Neuronal stem cell (in vitro differentiated cells): ENCODE results near the gene BTRC.

ENCODE experiments used
- DNase-seq: peaks from one replicate; pipeline ENCODE4 v3.0.0-alpha.2; 2013; ENCODE audit warnings: low spot score
- H2AFZ ChIP-seq: one replicate; pipeline ENCODE4 v1.6.1; 2013; ENCODE audit warnings: mild to moderate bottlenecking, low read length, inconsistent platforms
- H2AK5ac ChIP-seq: 2 replicates; pipeline ENCODE4 v1.6.1; 2013; ENCODE audit warnings: low read depth, mild to moderate bottlenecking, inconsistent platforms, low read length, moderate library complexity, mixed read lengths
- H2BK120ac ChIP-seq: 2 replicates; pipeline ENCODE4 v1.6.1; 2013; ENCODE audit warnings: low read depth, mild to moderate bottlenecking, inconsistent platforms, low read length, moderate library complexity, mixed read lengths
- H2BK12ac ChIP-seq: one replicate; pipeline ENCODE4 v1.6.1; 2013; ENCODE audit warnings: low read length, inconsistent platforms
- H2BK15ac ChIP-seq: 2 replicates; pipeline ENCODE4 v1.6.1; 2013; ENCODE audit warnings: mild to moderate bottlenecking, low read length, inconsistent platforms, mixed read lengths
- H2BK5ac ChIP-seq: one replicate; pipeline ENCODE4 v1.6.1; 2013; ENCODE audit warnings: inconsistent platforms, mild to moderate bottlenecking, low read length, moderate library complexity
- H3K14ac ChIP-seq: one replicate; pipeline ENCODE4 v1.6.1; 2013; ENCODE audit warnings: low read length, inconsistent platforms
- H3K18ac ChIP-seq: 2 replicates; pipeline ENCODE4 v1.6.1; 2013; ENCODE audit warnings: low read length, inconsistent platforms
- H3K23ac ChIP-seq: 2 replicates; pipeline ENCODE4 v1.6.1; 2013; ENCODE audit warnings: low read depth, mild to moderate bottlenecking, mixed read lengths, low read length, inconsistent platforms; ENCODE audit not compliant: poor library complexity
- H3K27ac ChIP-seq: replicated peaks from 3 replicates; pipeline ENCODE4 v1.5.1; 2013; ENCODE audit warnings: low read length, inconsistent platforms
- H3K27me3 ChIP-seq, 3 experiments: 2 replicates each; pipeline ENCODE4 v1.6.1; 2013; ENCODE audit warnings: low read length in 3 of 3, mild to moderate bottlenecking in 2 of 3, inconsistent platforms in 1 of 3, low read depth in 1 of 3, mixed read lengths in 1 of 3, moderate library complexity in 1 of 3; ENCODE audit not compliant: control insufficient read depth in 3 of 3, insufficient read depth in 3 of 3
- H3K36me3 ChIP-seq, 2 donors: replicated peaks in 1 of 2; 2 replicates each; pipeline ENCODE4 v1.6.1; 2013; ENCODE audit warnings: low read length in 2 of 2; ENCODE audit not compliant: control insufficient read depth in 2 of 2, insufficient read depth in 2 of 2
- H3K4ac ChIP-seq: 2 replicates; pipeline ENCODE4 v1.6.1; 2013; ENCODE audit warnings: inconsistent platforms, mild to moderate bottlenecking, low read length, moderate library complexity
- H3K4me1 ChIP-seq, 2 donors: 1 replicate in 1 of 2; 2 replicates in 1 of 2; pipeline ENCODE4 v1.6.1; 2013; ENCODE audit warnings: low read length in 2 of 2, low read depth in 1 of 2; ENCODE audit not compliant: control insufficient read depth in 2 of 2, insufficient read depth in 1 of 2
- H3K4me2 ChIP-seq: one replicate; pipeline ENCODE4 v1.6.1; 2013; ENCODE audit warnings: mild to moderate bottlenecking, low read length, inconsistent platforms; ENCODE audit not compliant: insufficient read depth, poor library complexity, severe bottlenecking
- H3K4me3 ChIP-seq, 2 donors: 2 replicates each; pipeline ENCODE4 v1.5.1; 2013; ENCODE audit warnings: low read length in 2 of 2, mild to moderate bottlenecking in 2 of 2, inconsistent platforms in 1 of 2, moderate library complexity in 1 of 2
- H3K79me1 ChIP-seq: one replicate; pipeline ENCODE4 v1.6.1; 2013; ENCODE audit warnings: low read depth, mild to moderate bottlenecking, inconsistent platforms, low read length, moderate library complexity
- H3K9ac ChIP-seq: one replicate; pipeline ENCODE4 v1.6.1; 2013; ENCODE audit warnings: mild to moderate bottlenecking, low read depth, low read length, inconsistent platforms; ENCODE audit not compliant: poor library complexity
- H3K9me3 ChIP-seq, 2 donors: replicated peaks in 1 of 2; 2 replicates each; pipeline versions ENCODE3 to v1.6.1; 2013; ENCODE audit warnings: low read length in 2 of 2, mild to moderate bottlenecking in 2 of 2, inconsistent platforms in 1 of 2, low read depth in 1 of 2, mixed read lengths in 1 of 2, moderate library complexity in 1 of 2; ENCODE audit not compliant: control insufficient read depth in 2 of 2, insufficient read depth in 1 of 2
- H4K8ac ChIP-seq: one replicate; pipeline ENCODE4 v1.6.1; 2013; ENCODE audit warnings: low read depth, mild to moderate bottlenecking, inconsistent platforms, low read length, moderate library complexity
- H4K91ac ChIP-seq: one replicate; pipeline ENCODE4 v1.6.1; 2013; ENCODE audit warnings: low read length, low read depth, mild to moderate bottlenecking, inconsistent platforms; ENCODE audit not compliant: poor library complexity
- WGBS, 2 donors: extraction: QIAGEN DNeasy Blood & Tissue Kit; methylation state at CpG; one replicate each; pipeline ENCODE4 v1.1.7; 2013; ENCODE audit warnings: missing lambda C conversion rate in 2 of 2, mixed read lengths in 1 of 2; ENCODE audit not compliant: insufficient read length in 2 of 2, insufficient replicate concordance in 1 of 2; ENCODE audit errors: extremely low coverage in 2 of 2; 5-methylcytosine and 5-hydroxymethylcytosine counted together

BTRC gene

DNA sequence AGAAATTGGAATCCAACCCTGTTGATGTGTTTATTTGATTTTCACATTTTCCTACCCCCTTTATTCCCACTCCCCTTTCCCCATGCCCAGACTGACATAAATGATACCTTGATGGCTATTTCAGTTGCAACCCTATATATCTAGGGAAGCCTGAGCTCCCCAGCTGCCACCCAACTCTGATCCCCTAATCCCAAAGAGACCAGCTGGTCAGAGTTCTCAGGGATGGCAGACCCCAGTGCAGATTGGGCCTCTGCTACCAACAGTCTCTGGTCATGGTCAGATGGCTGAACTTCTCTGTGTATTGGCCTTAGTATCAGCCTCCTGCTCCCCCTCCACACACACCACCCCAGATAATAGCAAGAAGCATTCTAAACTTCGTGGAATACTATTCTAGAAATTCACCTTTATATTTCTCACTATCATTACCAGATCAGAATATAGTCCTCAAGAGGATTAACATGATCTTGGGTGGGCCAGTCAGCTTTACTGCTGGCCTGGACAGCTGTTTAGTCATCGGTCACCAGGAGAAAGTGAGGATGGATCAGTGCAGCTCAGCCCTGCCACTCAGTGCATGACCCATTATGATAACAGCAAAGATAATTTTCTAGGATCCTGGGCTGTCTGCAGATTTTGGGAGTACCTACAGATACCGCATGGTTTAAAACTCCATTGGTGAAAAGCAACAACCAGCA lies 24.5 kb upstream of the BTRC start:
- Histone ChIP-seq H3K36me3 (no peaks in the 10 kb centered on the region), H3K9ac (no peak overlapping the region), H3K23ac (no peak overlapping the region), H3K4ac (no peak overlapping the region), H3K18ac (no peak overlapping the region), H4K8ac (no peak overlapping the region), H3K4me1 (no peaks in the 10 kb centered on the region), H3K27me3 (peaks cover 0 to 44% (median 0%) of the 10 kb centered on the region in 3 experiments), H3K4me3 (no peak overlapping the region), H2BK12ac (no peak overlapping the region), H2BK15ac (no peak overlapping the region), H2BK120ac (no peak overlapping the region), H3K14ac (no peak overlapping the region), H4K91ac (no peak overlapping the region), H2BK5ac (no peak overlapping the region), H3K79me1 (no peaks in the 10 kb centered on the region), H2AK5ac (no peak overlapping the region), H2AFZ (no peak overlapping the region), H3K9me3 (no peaks in the 10 kb centered on the region), H3K4me2 (no peak overlapping the region), H3K27ac (no peak overlapping the region)
- DNase-seq, result no peak
- no CpG with 5 or more reads among the region's 3 CpGs for WGBS, 2 donors

DNA sequence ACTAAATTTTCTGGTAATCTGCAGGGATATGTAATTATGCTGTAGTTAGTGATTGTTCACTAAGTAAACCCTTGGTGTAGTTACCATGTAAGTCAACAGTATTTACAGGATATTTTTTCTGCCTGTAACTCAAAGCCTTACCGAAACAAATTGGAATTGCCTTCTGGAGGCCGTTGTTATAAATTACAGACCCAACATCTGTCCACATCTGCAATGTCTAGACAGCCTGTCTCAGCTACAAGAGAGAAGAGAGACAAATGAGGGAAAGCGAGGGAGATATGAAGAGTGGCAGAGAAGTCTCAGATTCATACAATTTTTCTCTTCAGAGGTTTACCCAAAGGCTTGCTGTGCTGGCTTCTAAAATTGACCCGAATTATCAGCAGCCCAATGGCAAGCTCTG lies 23.7 kb upstream of the BTRC start:
- Histone ChIP-seq H2BK15ac (no peak overlapping the region), H3K27me3 (peaks cover 0 to 44% (median 0%) of the 10 kb centered on the region in 3 experiments), H3K9ac (no peak overlapping the region), H4K91ac (no peak overlapping the region), H2AFZ (no peak overlapping the region), H4K8ac (no peak overlapping the region), H3K4ac (no peak overlapping the region), H3K9me3 (no peaks in the 10 kb centered on the region), H2BK12ac (no peak overlapping the region), H2BK120ac (no peak overlapping the region), H3K4me2 (no peak overlapping the region), H3K23ac (no peak overlapping the region), H2AK5ac (no peak overlapping the region), H3K14ac (no peak overlapping the region), H2BK5ac (no peak overlapping the region), H3K27ac (no peak overlapping the region), H3K79me1 (no peaks in the 10 kb centered on the region), H3K36me3 (no peaks in the 10 kb centered on the region), H3K18ac (no peak overlapping the region), H3K4me3 (no peak overlapping the region), H3K4me1 (no peaks in the 10 kb centered on the region)
- WGBS, 2 donors, result no CpG with 5 or more reads among the region's 4 CpGs
- DNase-seq, result no peak

DNA sequence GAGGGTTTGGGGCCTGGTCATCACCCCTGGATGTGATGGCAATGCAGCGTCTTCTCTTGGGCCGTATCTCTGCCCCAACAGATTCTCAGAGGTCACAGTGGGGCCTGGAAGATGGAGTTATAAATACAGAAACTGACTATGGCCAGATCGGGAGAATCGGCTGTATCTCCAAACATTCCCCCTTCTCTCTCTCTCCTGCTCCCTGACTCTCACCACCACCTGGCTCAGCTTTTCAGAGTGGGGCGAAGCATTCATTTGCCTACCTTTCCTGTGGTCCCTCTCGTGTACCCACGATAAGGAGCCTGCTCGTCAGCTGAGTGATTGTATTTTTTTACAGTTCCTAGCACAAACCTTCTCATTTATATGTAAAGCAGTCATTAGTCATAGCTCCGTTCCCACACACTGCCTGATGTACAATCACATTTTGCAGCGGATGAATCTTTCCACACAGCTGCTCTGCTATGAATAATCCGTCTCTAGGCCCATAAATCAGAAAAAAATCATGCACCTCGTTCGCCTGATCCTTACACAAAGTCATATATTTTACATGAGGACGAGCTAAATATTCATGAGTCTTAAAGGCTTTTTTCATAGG lies 23.2 kb upstream of the BTRC start:
- Histone ChIP-seq H3K79me1 (no peaks in the 10 kb centered on the region), H3K36me3 (no peaks in the 10 kb centered on the region), H3K27ac (no peak overlapping the region), H2BK5ac (peak overlapping the region; percentile 72), H4K91ac (no peak overlapping the region), H2BK12ac (no peak overlapping the region), H3K27me3 (peaks cover 0 to 49% (median 0%) of the 10 kb centered on the region in 3 experiments), H2AK5ac (no peak overlapping the region), H3K14ac (no peak overlapping the region), H3K4ac (no peak overlapping the region), H3K4me2 (no peak overlapping the region), H3K18ac (no peak overlapping the region), H3K4me3 (no peak overlapping the region), H2BK15ac (no peak overlapping the region), H4K8ac (no peak overlapping the region), H3K9ac (no peak overlapping the region), H3K23ac (no peak overlapping the region), H2AFZ (peak overlapping the region; percentile 53), H3K4me1 (no peaks in the 10 kb centered on the region), H3K9me3 (no peaks in the 10 kb centered on the region), H2BK120ac (no peak overlapping the region)
- no peak for DNase-seq
- no CpG with 5 or more reads among the region's 14 CpGs for WGBS, 2 donors

DNA sequence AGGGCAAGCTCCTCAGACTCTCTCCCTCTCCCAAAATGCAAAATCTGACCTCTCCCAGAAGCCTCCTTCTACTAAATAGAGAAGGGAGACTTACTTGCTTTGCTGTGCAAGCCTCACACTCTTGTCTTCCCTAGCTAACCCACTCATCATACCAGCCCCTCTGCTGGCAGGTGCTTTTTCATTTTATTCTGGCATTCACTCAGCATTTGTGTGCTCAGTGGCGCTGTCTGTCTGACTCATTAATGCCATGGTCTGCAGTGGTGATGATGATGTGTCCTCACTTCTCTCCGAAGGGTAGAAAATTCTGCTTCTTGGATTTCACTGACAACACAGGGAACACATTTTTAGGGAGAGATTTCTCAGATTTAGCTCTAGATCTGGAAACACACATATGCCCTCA lies 22.0 kb upstream of the BTRC start:
- Histone ChIP-seq H3K36me3 (no peaks in the 10 kb centered on the region), H3K9ac (no peak overlapping the region), H3K4ac (no peak overlapping the region), H3K14ac (no peak overlapping the region), H3K27ac (no peak overlapping the region), H3K4me1 (no peaks in the 10 kb centered on the region), H4K91ac (no peak overlapping the region), H2AFZ (no peak overlapping the region), H3K27me3 (peaks cover 0 to 53% (median 0%) of the 10 kb centered on the region in 3 experiments), H2AK5ac (no peak overlapping the region), H2BK15ac (no peak overlapping the region), H3K23ac (no peak overlapping the region), H3K9me3 (no peaks in the 10 kb centered on the region), H2BK12ac (no peak overlapping the region), H4K8ac (no peak overlapping the region), H3K4me3 (no peak overlapping the region), H3K4me2 (no peak overlapping the region), H2BK5ac (no peak overlapping the region), H3K79me1 (no peaks in the 10 kb centered on the region), H2BK120ac (no peak overlapping the region), H3K18ac (no peak overlapping the region)
- no CpG with 5 or more reads among the region's 2 CpGs for WGBS, 2 donors
- DNase-seq, result no peak
